Activated CD4-positive, alpha-beta T cell treated with anti-CD3 and anti-CD28 coated beads, Interleukin-2, amount 50 U/mL, for 48 hours (primary cell): ENCODE measurements around the gene SNCA.

Experiments
- DNase-seq, 2 experiments: peaks; one replicate each; pipeline ENCODE4 v3.0.0-alpha.2; 2020

Gene SNCA

GRCh38 chr4:89703829-89704590 lies 133.0 kb downstream of the SNCA start:
- no peak for DNase-seq

GRCh38 chr4:89700766-89701423 lies 136.1 kb downstream of the SNCA start:
- DNase-seq: no peak

GRCh38 chr4:89685690-89686089 lies 151.3 kb downstream of the SNCA start:
- no peak for DNase-seq

GRCh38 chr4:89685277-89685676 lies 151.7 kb downstream of the SNCA start:
- DNase-seq: no peak

GRCh38 chr4:89684536-89684935 lies 152.4 kb downstream of the SNCA start:
- DNase-seq: no peak

GRCh38 chr4:89682808-89683207 lies 154.2 kb downstream of the SNCA start:
- DNase-seq: no peak

GRCh38 chr4:89681671-89682070 lies 155.3 kb downstream of the SNCA start:
- no peak for DNase-seq

- DNase-seq: no peak
Observed at GRCh38 chr4:89681219-89681618, 155.7 kb downstream of the SNCA start.

GRCh38 chr4:89674876-89675459 lies 162.0 kb downstream of the SNCA start:
- DNase-seq: no peak
